ENCODE results near the gene ZDHHC7.

ZDHHC7 gene

DNA sequence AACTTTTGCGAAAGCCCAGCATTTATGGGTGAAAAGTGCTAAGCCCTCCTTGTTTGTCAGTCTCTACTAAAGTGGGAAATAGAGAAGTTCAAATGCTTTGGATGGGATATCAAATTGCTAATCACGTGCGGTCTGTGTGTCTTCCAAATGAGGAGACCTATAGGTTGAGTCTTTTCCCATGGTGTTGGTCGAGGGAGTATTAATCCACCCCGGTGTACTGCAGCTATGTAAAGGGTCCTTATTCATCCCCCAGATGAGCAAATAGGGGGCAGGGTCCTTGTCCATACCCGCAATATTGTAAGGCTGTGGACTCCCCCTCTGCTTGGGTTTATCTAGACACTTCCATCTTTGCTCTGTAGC lies 30.8 kb upstream of the ZDHHC7 start:
- TF ChIP-seq, protein P1, sequence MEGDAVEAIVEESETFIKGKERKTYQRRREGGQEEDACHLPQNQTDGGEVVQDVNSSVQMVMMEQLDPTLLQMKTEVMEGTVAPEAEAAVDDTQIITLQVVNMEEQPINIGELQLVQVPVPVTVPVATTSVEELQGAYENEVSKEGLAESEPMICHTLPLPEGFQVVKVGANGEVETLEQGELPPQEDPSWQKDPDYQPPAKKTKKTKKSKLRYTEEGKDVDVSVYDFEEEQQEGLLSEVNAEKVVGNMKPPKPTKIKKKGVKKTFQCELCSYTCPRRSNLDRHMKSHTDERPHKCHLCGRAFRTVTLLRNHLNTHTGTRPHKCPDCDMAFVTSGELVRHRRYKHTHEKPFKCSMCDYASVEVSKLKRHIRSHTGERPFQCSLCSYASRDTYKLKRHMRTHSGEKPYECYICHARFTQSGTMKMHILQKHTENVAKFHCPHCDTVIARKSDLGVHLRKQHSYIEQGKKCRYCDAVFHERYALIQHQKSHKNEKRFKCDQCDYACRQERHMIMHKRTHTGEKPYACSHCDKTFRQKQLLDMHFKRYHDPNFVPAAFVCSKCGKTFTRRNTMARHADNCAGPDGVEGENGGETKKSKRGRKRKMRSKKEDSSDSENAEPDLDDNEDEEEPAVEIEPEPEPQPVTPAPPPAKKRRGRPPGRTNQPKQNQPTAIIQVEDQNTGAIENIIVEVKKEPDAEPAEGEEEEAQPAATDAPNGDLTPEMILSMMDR (IDR thresholded peaks at IDR 0.05): no peak
- DNase-seq (ENCODE audit: low spot score): no peak
- no peak overlapping the region for H3K4me3 ChIP-seq
- no peak overlapping the region for H3K27ac ChIP-seq

DNA sequence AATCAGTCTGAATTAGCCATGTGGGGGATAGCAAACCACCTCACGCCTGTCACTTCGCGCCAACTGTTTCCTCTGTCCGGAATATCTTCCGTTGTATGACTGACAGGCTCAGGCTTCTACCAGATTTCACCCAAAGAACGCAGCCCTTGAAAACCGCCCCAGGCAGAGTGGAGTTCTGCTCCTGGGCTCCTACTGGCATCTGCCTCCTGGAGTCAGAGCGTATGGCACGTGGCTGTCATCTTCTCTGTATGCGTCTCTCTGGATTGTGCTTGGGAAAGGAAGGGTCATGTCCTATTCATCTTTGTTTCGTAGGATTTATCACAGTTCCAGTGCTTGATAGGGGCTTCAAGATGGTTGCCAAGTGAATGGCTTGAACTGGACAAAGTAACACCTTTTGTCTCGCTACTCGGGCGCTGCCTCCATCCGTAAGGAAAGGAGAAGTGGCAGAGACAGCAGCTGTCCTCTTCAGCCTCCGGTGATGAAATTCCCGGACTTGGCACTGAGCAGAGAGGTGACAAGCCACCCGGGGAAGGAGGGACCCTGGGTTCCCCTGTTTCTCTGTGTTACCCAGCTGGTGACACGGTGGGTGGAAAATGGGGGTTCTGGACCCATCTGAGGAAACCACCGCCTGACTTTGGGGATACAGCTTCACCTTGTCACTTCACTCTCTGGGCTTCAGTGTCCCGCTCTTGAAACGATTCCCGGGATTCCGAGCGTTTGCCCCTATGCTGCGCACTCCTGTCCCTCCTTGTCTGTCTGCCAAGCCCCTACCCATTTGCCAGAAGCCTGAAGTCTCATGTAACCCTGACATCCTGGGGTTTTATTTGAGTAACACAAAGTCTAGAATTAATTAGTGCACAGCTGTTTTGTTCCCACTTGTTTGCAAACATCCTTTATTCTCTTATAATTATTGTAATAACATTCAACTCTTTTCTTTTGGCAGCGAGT lies 30.2 kb upstream of the ZDHHC7 start:
- no peak overlapping the region for H3K27ac ChIP-seq
- no peak overlapping the region for H3K4me3 ChIP-seq
- TF ChIP-seq, protein P1 (IDR thresholded peaks at IDR 0.05): no peak
- no peak for DNase-seq (ENCODE audit: low spot score)

DNA sequence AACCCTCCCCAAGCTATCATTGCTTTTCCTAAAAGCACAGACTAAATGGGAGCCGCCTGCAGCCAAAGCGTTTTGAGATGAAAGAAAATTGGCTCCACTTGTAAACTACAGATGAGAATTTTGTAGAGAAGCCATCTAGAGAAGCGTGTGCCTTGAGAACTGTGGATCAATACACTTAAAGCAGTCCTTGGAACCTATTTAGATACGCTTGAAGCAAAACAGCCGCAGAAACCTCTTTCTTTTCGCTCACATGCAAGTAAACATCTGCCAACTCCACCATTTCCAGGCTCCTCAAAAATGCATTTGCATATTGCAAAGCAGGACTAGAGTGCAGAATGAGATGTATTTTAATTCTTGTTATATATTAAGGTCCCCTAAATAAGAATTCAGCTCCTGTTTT lies 29.4 kb upstream of the ZDHHC7 start:
- DNase-seq (ENCODE audit: low spot score): no peak
- TF ChIP-seq, protein P1 (IDR thresholded peaks at IDR 0.05): no peak
- H3K27ac ChIP-seq: no peak overlapping the region
- H3K4me3 ChIP-seq: no peak overlapping the region

DNA sequence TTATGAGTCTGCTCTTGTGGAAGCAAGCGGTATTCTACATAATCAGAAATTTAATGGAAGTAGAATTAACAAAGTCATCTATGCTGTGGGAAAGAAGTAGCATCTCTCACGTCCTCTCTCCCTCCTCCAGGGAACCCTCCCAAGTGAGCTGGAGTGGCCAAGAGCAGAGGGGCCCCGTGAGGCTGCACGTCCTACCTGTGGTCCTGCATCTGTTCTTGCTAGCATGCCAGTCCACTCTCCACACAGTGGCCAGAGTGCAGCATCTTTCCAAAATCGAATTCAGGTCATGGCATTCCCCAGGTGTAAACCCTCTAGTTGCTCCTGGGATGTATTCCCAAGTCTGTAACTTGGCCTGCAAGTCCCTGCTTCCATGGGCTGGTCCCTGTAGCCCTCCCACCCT lies 26.4 kb upstream of the ZDHHC7 start:
- Histone ChIP-seq H3K27ac (no peak overlapping the region), H3K4me3 (no peak overlapping the region)
- TF ChIP-seq, protein P1 (IDR thresholded peaks at IDR 0.05): no peak
- no peak for DNase-seq (ENCODE audit: low spot score)

DNA sequence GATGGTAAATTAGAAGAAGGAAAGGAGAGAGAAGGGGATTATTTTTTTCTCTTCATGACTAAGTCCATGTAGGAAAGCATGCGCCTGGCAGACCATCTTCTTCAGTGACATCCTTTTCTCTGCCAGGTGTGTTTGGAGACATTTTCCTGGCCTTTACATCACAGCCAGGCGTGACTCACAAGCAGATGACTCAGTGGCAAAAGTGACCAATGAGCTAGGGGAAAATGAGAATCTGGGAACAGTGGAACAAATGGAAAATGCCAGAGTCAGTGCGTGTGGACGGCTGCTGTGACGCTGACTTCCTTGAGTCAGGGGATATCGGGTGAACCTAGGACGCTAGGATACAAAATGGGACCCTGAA lies 25.7 kb upstream of the ZDHHC7 start:
- TF ChIP-seq, protein P1 (IDR thresholded peaks at IDR 0.05): no peak
- no peak for DNase-seq (ENCODE audit: low spot score)
- no peak overlapping the region for H3K27ac ChIP-seq
- no peak overlapping the region for H3K4me3 ChIP-seq

DNA sequence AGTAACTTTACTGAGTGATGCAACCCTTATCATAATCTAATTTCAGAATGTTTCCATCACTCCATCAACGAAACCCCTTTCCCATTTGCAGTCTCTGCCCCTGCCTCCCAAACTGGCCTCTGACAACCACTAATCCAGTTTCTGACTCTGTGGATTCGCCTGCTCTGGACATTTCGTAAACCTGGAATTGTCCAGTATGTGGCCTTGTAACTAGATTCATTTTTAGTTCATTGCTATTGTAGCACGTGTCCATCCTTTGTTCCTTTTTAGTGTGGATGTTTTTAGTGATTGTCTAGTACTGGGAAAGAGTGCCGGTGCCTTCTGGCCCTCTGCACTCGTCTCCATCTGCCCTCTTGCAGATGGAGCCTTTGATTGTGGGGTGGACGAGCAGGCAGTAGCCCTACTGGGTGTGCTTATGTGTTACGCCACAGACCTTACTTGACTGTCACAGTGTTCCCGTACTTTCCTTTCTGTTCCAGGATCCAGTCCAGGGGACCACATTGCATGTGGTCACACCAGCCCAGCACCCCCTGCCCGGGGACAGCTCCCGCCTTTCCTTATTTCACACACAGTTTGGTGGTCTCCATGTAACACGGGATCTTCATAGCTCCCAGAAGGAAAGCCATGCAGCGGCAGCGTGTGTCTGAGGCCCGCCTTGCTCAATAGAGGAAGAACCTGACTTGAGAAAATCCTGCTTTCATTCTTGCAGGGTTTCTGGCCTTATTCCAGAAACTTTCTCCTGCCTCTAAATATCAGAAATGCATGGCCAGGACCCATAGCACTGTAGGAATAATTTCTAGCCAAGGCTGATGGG lies 25.1 kb upstream of the ZDHHC7 start:
- TF ChIP-seq, protein P1 (IDR thresholded peaks at IDR 0.05): no peak
- no peak for DNase-seq (ENCODE audit: low spot score)
- Histone ChIP-seq H3K4me3 (no peak overlapping the region), H3K27ac (no peak overlapping the region)

Measured in coronary artery (tissue), 2 donors.